GM23338 (cell line): Measurements from ENCODE around the gene CITED4. TPM values are rescaled to one million over a fixed set of nuclear protein-coding genes. Genes with fewer than 3 reads are reported as not detected.

ENCODE experiments used
- ATAC-seq: fragments of 200-7000 bp; cut with Tn5 transposase; 3 replicates; pipeline ENCODE4 v1.9.1; 2020
- DNase-seq: peaks from one replicate; pipeline ENCODE4 v3.0.0-alpha.2; 2015; ENCODE audit warnings: low spot score
- H2AFZ ChIP-seq: fragments of 200-600 bp; sonication (generic); 2 replicates; pipeline ENCODE4 v1.8.0; 2016; ENCODE audit warnings: antibody characterized with exemption, mild to moderate bottlenecking, moderate library complexity
- H3F3A ChIP-seq: fragments of 200-600 bp; sonication (generic); replicated peaks from 2 replicates; pipeline ENCODE4 v1.8.0; 2017; ENCODE audit warnings: antibody characterized with exemption, mixed run types, low read depth
- H3K27ac ChIP-seq: fragments of 200-600 bp; sonication (generic); 2 replicates; pipeline ENCODE4 v1.6.1; 2016; ENCODE audit warnings: low read depth
- H3K27me3 ChIP-seq: fragments of 200-600 bp; sonication (generic); 2 replicates; pipeline ENCODE4 v1.8.0; 2016; ENCODE audit warnings: mild to moderate bottlenecking, mixed run types, moderate library complexity; ENCODE audit not compliant: insufficient read depth
- H3K36me3 ChIP-seq: fragments of 200-600 bp; sonication (generic); 2 replicates; pipeline ENCODE4 v1.8.0; 2016; ENCODE audit warnings: mild to moderate bottlenecking; ENCODE audit not compliant: insufficient read depth
- H3K4me1 ChIP-seq: fragments of 200-600 bp; sonication (generic); 2 replicates; pipeline ENCODE4 v1.8.0; 2016; ENCODE audit warnings: mild to moderate bottlenecking, moderate library complexity; ENCODE audit not compliant: insufficient read depth
- H3K4me2 ChIP-seq: fragments of 200-600 bp; sonication (generic); 2 replicates; pipeline ENCODE4 v1.7.1; 2017; ENCODE audit warnings: mixed run types
- H3K4me3 ChIP-seq: fragments of 200-600 bp; sonication (generic); 2 replicates; pipeline ENCODE4 v1.6.1; 2016; ENCODE audit warnings: mixed run types
- H3K79me2 ChIP-seq: fragments of 200-600 bp; sonication (generic); replicated peaks from 2 replicates; pipeline ENCODE4 v1.8.0; 2017; ENCODE audit warnings: mild to moderate bottlenecking; ENCODE audit not compliant: insufficient read depth
- H3K9me2 ChIP-seq: fragments of 200-600 bp; sonication (generic); 2 replicates; pipeline ENCODE4 v1.8.0; 2017; ENCODE audit not compliant: insufficient read depth
- H4K20me1 ChIP-seq: fragments of 200-600 bp; sonication (generic); replicated peaks from 2 replicates; pipeline ENCODE4 v1.8.0; 2017; ENCODE audit warnings: mild to moderate bottlenecking; ENCODE audit not compliant: insufficient read depth
- H3K27ac Mint-ChIP-seq: 2 replicates; pipeline ENCODE4 v1.8.0; 2020; ENCODE audit warnings: inconsistent platforms, mild to moderate bottlenecking, moderate library complexity, mixed read lengths
- H3K27me3 Mint-ChIP-seq: 3 replicates; pipeline ENCODE4 v1.8.0; 2022; ENCODE audit warnings: low read depth, mild to moderate bottlenecking, moderate library complexity, mixed read lengths, inconsistent platforms; ENCODE audit not compliant: insufficient read depth, poor library complexity
- H3K36me3 Mint-ChIP-seq: 3 replicates; pipeline ENCODE4 v1.8.0; 2021; ENCODE audit warnings: low read depth, mild to moderate bottlenecking, inconsistent platforms, moderate library complexity, mixed read lengths
- H3K4me1 Mint-ChIP-seq: 3 replicates; pipeline ENCODE4 v1.8.0; 2020; ENCODE audit warnings: mild to moderate bottlenecking, inconsistent platforms, mixed read lengths
- H3K4me3 Mint-ChIP-seq: 3 replicates; pipeline ENCODE4 v1.8.0; 2021; ENCODE audit warnings: moderate library complexity, mild to moderate bottlenecking, inconsistent platforms, mixed read lengths
- H3K9me3 Mint-ChIP-seq: 3 replicates; pipeline ENCODE4 v1.8.0; 2020; ENCODE audit warnings: moderate library complexity, mild to moderate bottlenecking, inconsistent platforms, mixed read lengths
- CREB1 ChIP-seq: fragments of 250-450 bp; sonication (Bioruptor Pico); IDR thresholded peaks from 2 replicates; pipeline ENCODE4 v1.5.0; 2020; ENCODE audit warnings: low read depth, mild to moderate bottlenecking, moderate library complexity
- EZH2 ChIP-seq: fragments of 200-600 bp; sonication (generic); IDR thresholded peaks from one replicate; pipeline ENCODE4 v1.8.0; 2017; ENCODE audit warnings: antibody characterized with exemption, mild to moderate bottlenecking, low read depth; ENCODE audit not compliant: unreplicated experiment
- EZH2phosphoT487 ChIP-seq: fragments of 200-600 bp; sonication (generic); IDR thresholded peaks from one replicate; pipeline ENCODE4 v1.8.1; 2018; ENCODE audit warnings: antibody characterized with exemption; ENCODE audit not compliant: unreplicated experiment
- JUNB ChIP-seq: IDR thresholded peaks from one replicate; pipeline ENCODE4 v1.6.1; 2016; ENCODE audit warnings: antibody characterized with exemption; ENCODE audit not compliant: unreplicated experiment
- POLR2AphosphoS5 ChIP-seq: IDR thresholded peaks from 2 replicates; pipeline ENCODE4 v1.6.1; 2016; ENCODE audit warnings: antibody characterized with exemption, low read depth
- STAT1 ChIP-seq: IDR thresholded peaks from one replicate; pipeline ENCODE4 v1.6.1; 2016; ENCODE audit warnings: antibody characterized with exemption; ENCODE audit not compliant: unreplicated experiment
- ZNF114 ChIP-seq: fragments of 250-450 bp; sonication (Bioruptor Pico); IDR thresholded peaks from 2 replicates; pipeline ENCODE4 v1.5.0; 2020; ENCODE audit warnings: mild to moderate bottlenecking, moderate library complexity
- polyA plus RNA-seq: library from polyadenylated mRNA; unstranded; fragments of >200 nt; fragmentation: Nextera tagmentation; extraction: Ambion mirVana; gene quantifications from 2 replicates; pipeline ENCODE4 v1.2.1, GENCODE V29; 2016
- total RNA-seq: library from RNA; depleted of rRNA; stranded (reverse); fragments of >200 nt; shearing (Covaris generic); gene quantifications from 2 replicates; pipeline ENCODE4 v1.2.3, GENCODE V29; 2014
- TF ChIP-seq, protein P1 (sequence below): IDR thresholded peaks from 2 replicates; pipeline ENCODE4 v1.6.1; 2016; ENCODE audit warnings: antibody characterized with exemption
- TF ChIP-seq, protein P2 (sequence below): fragments of 250-450 bp; sonication (Bioruptor Pico); IDR thresholded peaks from 2 replicates; pipeline ENCODE4 v1.5.0; 2020; ENCODE audit warnings: mild to moderate bottlenecking, moderate library complexity

Gene CITED4
- total and polyA plus RNA-seq, 2 experiments from 2014 or later: 2.9 to 18.7 TPM

DNA sequence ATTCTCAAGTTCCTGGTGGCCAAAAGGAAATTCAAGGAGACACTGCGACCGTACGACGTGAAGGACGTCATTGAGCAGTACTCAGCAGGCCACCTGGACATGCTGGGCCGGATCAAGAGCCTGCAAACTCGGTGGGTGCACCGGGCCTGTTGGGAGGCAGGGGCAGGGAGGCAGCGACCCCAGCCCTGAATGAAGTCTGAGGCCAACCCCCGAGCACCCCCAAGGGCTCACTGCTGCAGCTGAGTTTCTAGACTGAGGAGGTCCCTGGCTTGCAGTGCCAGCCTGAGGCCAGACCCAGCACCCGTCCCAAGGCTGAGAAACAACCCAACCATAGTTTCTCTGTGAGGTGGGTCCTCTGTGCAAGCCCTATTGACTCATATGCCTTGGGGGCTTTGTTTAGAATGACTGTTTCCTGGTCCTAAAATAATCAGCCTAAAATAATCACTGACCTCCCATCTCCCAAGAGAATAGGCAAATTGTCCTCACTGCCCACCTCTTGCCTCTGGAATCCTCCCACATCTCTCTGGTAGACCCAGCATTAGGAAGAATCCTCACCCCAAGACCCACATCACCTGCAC, 27.1 kb downstream of the CITED4 start:
- no peak for ATAC-seq
- no peak for TF ChIP-seq EZH2phosphoT487
- no peak for TF ChIP-seq EZH2
- no peak for TF ChIP-seq ZNF114 (CRISPR knock-in tag)
- no peak for TF ChIP-seq CREB1
- TF ChIP-seq, protein P1, sequence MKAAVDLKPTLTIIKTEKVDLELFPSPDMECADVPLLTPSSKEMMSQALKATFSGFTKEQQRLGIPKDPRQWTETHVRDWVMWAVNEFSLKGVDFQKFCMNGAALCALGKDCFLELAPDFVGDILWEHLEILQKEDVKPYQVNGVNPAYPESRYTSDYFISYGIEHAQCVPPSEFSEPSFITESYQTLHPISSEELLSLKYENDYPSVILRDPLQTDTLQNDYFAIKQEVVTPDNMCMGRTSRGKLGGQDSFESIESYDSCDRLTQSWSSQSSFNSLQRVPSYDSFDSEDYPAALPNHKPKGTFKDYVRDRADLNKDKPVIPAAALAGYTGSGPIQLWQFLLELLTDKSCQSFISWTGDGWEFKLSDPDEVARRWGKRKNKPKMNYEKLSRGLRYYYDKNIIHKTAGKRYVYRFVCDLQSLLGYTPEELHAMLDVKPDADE: no peak
- no peak for TF ChIP-seq JUNB
- no peak for TF ChIP-seq POLR2AphosphoS5
- TF ChIP-seq, protein P2, sequence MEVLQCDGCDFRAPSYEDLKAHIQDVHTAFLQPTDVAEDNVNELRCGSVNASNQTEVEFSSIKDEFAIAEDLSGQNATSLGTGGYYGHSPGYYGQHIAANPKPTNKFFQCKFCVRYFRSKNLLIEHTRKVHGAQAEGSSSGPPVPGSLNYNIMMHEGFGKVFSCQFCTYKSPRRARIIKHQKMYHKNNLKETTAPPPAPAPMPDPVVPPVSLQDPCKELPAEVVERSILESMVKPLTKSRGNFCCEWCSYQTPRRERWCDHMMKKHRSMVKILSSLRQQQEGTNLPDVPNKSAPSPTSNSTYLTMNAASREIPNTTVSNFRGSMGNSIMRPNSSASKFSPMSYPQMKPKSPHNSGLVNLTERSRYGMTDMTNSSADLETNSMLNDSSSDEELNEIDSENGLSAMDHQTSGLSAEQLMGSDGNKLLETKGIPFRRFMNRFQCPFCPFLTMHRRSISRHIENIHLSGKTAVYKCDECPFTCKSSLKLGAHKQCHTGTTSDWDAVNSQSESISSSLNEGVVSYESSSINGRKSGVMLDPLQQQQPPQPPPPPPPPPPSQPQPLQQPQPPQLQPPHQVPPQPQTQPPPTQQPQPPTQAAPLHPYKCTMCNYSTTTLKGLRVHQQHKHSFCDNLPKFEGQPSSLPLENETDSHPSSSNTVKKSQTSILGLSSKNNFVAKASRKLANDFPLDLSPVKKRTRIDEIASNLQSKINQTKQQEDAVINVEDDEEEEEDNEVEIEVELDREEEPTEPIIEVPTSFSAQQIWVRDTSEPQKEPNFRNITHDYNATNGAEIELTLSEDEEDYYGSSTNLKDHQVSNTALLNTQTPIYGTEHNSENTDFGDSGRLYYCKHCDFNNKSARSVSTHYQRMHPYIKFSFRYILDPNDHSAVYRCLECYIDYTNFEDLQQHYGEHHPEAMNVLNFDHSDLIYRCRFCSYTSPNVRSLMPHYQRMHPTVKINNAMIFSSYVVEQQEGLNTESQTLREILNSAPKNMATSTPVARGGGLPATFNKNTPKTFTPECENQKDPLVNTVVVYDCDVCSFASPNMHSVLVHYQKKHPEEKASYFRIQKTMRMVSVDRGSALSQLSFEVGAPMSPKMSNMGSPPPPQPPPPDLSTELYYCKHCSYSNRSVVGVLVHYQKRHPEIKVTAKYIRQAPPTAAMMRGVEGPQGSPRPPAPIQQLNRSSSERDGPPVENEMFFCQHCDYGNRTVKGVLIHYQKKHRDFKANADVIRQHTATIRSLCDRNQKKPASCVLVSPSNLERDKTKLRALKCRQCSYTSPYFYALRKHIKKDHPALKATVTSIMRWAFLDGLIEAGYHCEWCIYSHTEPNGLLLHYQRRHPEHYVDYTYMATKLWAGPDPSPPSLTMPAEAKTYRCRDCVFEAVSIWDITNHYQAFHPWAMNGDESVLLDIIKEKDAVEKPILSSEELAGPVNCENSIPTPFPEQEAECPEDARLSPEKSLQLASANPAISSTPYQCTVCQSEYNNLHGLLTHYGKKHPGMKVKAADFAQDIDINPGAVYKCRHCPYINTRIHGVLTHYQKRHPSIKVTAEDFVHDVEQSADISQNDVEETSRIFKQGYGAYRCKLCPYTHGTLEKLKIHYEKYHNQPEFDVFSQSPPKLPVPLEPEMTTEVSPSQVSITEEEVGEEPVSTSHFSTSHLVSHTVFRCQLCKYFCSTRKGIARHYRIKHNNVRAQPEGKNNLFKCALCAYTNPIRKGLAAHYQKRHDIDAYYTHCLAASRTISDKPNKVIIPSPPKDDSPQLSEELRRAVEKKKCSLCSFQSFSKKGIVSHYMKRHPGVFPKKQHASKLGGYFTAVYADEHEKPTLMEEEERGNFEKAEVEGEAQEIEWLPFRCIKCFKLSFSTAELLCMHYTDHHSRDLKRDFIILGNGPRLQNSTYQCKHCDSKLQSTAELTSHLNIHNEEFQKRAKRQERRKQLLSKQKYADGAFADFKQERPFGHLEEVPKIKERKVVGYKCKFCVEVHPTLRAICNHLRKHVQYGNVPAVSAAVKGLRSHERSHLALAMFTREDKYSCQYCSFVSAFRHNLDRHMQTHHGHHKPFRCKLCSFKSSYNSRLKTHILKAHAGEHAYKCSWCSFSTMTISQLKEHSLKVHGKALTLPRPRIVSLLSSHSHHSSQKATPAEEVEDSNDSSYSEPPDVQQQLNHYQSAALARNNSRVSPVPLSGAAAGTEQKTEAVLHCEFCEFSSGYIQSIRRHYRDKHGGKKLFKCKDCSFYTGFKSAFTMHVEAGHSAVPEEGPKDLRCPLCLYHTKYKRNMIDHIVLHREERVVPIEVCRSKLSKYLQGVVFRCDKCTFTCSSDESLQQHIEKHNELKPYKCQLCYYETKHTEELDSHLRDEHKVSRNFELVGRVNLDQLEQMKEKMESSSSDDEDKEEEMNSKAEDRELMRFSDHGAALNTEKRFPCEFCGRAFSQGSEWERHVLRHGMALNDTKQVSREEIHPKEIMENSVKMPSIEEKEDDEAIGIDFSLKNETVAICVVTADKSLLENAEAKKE (CRISPR knock-in tag): no peak
- no peak for TF ChIP-seq STAT1
- no peak overlapping the region for H3K4me3 ChIP-seq
- H3K27me3 ChIP-seq: no peaks in the 10 kb centered on the region
- Mint-ChIP-seq H3K9me3 (no peaks in the 10 kb centered on the region), H3K27ac (no peak overlapping the region), H3K36me3 (peaks cover 2% of the 10 kb centered on the region; the same call in 1 of the 3 replicates), H3K4me1 (peaks cover 7% of the 10 kb centered on the region; the same call in 2 of the 3 replicates), H3K27me3 (peaks cover 4% of the 10 kb centered on the region), H3K4me3 (no peak overlapping the region)
- H3K36me3 ChIP-seq: no peaks in the 10 kb centered on the region
- H4K20me1 ChIP-seq: no peaks in the 10 kb centered on the region
- no peaks in the 10 kb centered on the region for H3K9me2 ChIP-seq
- DNase-seq: peak; percentile 28
- no peak overlapping the region for H3K27ac ChIP-seq
- no peaks in the 10 kb centered on the region for H3F3A ChIP-seq
- no peaks in the 10 kb centered on the region for H3K4me1 ChIP-seq
- H3K79me2 ChIP-seq: no peaks in the 10 kb centered on the region
- H2AFZ ChIP-seq: no peak overlapping the region
- no peak overlapping the region for H3K4me2 ChIP-seq
